ENCODE measurements around the gene ITGB6.

ITGB6 gene, protein sequence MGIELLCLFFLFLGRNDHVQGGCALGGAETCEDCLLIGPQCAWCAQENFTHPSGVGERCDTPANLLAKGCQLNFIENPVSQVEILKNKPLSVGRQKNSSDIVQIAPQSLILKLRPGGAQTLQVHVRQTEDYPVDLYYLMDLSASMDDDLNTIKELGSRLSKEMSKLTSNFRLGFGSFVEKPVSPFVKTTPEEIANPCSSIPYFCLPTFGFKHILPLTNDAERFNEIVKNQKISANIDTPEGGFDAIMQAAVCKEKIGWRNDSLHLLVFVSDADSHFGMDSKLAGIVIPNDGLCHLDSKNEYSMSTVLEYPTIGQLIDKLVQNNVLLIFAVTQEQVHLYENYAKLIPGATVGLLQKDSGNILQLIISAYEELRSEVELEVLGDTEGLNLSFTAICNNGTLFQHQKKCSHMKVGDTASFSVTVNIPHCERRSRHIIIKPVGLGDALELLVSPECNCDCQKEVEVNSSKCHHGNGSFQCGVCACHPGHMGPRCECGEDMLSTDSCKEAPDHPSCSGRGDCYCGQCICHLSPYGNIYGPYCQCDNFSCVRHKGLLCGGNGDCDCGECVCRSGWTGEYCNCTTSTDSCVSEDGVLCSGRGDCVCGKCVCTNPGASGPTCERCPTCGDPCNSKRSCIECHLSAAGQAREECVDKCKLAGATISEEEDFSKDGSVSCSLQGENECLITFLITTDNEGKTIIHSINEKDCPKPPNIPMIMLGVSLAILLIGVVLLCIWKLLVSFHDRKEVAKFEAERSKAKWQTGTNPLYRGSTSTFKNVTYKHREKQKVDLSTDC

DNA sequence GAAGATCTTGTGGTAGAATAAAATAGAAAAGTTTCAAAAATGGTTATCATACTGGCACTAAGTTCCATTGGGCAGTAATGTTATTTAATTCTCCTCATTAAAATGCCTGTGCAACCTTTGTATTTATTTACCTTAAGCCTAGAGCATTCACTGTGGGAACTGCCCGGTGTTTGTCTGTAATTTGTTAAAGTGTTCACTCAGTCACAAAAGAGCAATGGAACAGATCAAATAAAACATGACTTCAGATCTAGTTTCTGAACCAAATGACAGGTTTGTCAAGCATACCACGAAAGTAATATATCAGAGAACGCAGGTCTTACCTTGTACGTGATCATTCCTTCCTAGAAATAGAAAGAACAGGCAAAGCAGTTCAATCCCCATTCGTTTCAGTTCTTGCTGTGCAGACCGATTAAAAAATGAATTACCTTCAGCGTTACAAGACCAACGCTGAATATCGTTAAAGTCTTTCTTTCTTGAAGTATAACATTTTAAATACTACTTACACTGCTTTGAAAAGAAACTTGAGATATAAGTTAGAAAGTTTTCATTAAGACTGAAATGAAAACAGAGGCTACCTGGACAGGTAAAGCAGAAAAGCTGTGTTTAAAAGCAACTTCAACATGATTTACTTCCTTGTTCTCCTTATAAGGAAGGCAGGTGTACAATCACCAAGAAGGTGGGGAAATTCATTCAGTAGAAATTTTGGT is at the start of gene ITGB6:
TSS of gene ITGB6 (minus strand) at position 590 of the 707 bp plus-strand sequence. CDS start at position 381, 209 bp downstream.
- no peak for DNase-seq (ENCODE audit: low read depth)

DNA sequence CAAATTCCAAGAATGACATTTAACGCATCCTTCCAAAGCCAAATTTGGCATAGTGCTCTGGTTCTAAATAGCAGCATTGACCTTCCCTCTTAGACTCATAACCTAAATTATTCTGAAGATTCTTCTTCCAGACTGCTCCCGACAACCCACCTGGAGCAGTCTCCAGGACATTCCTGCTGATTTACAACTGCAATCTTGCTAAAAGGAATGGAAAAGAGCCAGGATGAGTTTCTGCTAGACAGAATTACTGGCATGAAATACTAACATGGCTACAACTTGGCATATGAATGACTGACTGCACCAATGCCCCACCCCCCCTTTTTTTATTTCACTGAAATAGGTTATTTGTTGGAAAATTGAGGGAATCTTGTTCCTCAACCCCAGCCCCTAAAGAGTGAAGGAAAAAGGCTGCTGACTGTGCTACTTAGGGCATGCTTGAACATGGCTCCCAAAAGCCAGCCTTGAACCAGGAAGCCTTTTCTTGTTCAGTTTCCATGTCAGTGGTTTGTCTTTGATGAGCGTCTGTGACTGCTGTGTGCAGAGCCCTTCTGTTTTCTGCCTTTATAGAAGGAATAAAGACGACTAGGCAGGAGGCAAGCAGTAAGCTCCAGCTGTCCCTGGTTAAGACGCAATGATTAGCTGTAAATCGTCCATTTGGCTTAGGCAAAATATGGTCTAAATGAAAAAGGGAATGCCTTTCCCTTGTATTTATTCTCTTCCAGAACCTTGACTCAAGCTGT is 47.4 kb upstream of the ITGB6 start:
- DNase-seq (ENCODE audit: low read depth), result no peak

DNA sequence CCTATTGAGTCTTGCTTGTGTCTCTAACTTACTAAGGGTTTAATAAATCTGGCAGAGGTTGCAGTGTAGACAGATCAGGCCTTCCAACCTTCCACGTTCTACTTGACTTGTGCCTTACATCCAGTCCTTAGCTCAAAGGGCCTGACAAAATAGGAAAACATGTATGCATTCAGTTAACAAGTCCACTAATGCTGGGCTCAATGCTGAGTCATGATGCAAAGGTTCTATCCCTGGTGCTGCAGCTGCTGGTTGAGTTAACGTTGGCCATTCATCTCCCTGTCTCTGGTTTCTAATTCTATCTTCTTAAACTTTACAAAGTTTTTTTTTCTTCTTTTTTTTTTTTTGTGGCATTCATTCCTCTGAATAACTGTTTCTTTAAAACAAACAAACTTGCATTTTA is 46.3 kb upstream of the ITGB6 start:
- DNase-seq (ENCODE audit: low read depth), result no peak

DNA sequence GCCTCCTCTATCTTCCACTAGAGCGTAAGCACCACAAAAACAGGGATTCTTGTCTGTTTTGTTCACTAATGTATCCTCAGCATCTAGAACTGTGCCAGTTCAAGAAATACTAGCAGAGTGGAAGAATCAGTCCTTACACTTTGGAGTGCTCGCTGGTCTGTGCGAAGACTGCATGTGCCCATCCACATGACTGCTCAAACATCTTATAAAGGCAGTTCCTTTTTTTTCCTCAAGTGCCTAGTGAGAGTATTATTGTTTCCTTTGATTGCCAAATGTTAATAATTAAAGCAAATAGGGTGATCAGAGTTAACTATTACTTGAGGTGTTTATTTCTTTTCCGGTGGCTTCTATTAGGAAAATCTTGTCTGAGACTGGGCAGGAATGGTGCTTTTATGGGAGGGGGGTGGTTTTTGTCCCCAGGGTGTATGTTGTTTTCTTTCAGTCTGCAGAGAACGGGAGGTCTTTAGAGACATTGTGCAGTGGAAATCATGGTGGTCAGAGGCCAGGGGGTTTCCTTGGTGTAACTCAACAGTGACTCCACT is 45.6 kb upstream of the ITGB6 start:
- no peak for DNase-seq (ENCODE audit: low read depth)

DNA sequence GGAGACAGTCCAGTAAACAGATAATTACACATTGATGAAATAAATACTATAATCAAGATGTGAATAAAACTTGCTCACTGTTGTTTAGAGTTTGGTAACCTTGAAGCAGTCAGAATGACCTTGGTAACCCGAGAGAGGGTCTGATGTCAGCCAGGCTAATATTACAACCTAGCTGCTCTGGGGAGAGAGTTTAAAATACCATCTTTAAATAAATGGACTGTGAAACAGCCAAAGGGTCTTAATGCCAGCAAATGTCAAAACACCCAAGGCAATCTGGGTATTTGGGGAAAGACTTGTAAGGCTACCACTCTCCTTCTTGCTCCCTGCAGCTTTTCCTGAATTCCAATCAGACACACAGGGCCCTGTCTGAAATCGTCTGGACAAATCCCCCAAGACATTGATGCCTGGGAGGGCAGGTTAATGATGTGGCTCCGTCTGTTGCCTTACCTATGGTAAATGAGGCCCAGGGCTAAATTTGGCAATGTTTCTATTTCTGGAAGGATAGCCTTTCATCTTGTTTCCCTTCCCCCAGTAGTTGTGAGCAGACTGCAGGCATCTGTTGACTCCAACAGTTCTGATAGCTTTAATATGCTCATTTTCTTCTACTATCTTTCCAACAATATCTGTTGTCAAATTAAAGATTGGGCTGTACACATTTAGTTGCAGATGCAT is 43.0 kb upstream of the ITGB6 start:
- no peak for DNase-seq (ENCODE audit: low read depth)

DNA sequence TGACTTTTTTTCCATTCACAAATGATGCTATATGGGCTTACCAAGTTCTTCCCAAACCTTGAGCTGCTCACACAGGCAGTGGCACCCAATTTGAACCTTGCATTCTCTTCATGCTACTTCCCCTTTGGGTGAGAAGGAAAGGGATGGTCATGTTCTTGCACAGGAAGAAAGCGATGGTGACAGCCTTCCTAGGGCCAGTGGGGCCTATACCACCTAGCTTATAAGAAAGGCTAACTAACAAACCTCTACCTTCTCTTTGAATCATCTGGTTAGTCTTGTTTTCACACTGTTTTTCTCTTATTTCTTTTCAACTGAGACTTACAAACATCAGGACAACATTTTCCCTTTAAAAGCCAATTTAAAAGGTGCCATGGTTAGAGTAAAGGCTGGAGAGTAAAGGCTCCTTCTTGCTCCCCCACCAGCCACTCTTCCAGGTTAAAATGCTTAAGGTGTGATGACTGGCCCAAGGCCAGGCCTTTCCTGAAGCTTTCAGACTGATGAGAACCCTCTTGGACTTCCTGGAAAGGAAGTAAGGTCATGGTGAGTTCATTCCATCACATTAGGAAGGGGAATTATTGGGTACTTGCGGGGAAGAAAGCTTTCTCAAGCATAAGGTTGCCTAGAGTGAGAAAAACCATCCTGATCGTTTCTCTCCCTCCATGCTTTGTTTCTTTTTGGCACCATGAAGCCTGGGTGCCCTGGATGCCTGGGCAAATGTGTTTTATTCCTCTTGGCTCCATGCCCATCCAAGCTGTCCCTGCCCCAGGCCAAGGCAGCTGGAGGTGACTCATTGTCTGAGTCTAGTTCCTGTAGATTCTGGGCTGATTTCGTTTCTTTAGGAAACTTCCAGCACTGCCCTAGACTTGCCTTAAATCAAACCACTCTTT is 41.4 kb upstream of the ITGB6 start:
- DNase-seq (ENCODE audit: low read depth), result no peak

DNA sequence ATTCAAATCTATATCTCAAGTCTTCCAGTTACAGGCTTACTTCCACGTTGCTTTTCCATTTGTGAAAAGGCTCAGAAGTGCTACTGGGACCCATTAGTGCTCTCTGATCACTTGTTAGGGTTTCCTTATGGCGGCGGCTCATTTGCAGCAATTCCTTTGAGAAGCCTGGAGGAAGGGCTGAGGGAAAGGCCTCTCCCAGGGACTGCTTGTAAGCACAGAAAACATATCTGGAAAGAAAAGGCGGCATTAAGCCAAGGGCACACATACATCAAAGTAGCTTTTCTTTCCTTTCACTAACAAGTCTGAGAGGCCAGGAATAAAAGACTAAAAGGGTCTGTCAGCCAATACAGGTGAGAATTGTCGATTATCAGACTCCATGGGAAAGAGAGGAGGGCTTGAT is 39.4 kb upstream of the ITGB6 start:
- DNase-seq (ENCODE audit: low read depth), result no peak

DNA sequence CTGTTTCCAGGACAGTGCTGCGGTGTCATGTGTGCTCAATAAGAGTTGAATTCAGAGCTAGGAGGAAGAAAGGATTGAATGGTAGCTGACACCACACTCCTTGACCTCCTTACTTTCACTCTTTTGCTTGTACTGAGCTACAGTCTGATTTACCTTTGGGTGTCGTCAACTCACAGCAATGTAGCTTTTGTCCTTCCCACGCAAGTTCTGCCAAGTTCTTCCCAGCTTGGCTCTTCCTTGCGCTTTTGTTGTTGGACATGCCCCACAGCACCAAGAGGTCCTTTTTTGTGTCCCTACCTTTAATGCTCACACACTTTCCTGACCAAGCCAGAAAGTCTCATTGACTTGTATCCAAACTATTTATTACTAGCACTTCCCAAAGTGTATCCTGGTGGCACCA is 38.3 kb upstream of the ITGB6 start:
- DNase-seq (ENCODE audit: low read depth), result no peak

DNA sequence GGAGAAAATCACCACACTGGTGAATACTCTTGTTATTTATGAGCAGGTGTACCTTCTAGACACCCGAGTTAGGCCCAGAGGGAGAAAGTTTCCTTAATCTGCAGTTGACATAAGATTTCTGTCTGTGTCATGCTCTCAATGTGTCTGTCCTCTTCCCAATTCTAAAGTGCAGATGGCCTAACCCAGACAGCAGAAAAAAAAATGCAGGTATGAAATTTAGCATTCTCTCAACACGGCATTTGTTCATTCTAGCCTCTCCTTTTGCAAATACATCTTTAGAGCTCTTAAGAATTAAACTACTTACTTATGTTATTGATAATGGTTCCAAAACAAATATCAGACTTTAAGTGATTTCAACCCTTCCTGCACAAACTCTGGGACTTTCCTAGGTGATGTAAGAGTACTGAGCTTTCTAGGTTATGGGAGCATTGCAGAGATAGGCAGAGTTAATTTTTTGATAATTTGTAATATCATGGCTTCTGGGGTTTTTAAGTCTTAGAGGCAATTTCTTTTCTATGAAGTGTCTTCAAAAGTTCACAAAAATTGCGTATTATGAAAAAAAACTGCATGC is 32.9 kb upstream of the ITGB6 start:
- no peak for DNase-seq (ENCODE audit: low read depth)

DNA sequence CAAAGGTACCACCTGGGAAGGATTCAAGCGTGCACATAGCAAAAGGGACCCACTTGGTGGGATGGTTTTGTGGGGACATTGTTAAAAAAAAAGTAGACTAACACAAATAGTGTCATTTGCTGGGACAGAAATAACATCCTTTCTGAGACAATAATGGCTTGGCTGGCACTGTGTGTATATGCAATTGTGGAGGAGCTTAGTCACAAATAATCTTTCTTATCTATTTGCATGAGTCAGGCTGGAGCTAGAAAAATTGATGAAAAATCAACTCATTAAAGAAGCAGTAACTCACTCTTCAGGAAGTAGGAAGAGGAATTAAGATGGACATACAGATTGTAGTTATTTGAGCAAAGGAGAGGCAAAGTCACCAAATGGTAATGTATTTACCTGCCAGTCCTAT is 29.5 kb upstream of the ITGB6 start:
- DNase-seq (ENCODE audit: low read depth), result no peak

DNA sequence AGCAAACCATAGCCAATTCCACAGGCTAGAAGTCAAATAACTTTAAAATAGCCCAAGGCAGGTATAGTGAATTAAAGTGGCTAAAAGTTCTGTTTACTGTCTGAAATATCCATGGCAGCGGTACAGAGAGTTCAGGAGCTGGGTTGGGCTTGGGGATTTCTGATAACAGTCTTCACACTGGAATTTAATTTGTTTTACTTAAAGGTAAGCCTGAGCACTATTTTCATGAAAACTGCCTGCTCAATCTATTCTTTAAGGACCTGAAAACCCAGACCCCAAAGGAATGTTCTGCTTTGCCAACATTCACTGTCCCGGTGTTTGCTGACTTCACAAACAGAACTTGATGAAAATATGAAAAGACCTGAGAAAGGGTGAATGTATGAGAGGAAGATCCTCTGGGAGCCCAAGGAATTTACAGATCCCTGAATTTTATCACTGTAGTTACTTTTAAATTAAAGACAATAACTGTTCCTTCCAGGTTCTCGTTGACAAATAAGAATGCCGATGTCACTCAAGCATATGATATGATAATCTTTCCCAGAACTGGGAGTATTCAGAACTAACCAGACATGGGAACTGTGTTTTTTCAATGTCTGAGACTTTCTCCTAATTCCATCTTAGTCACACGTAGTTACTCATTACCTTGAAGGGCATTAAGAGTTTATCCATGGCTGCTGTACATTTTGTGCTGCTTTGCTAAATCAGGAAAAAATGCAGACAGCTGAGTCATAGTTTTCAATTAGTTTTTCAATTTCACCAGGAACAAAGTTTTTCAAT is 28.3 kb upstream of the ITGB6 start:
- DNase-seq (ENCODE audit: low read depth), result no peak

DNA sequence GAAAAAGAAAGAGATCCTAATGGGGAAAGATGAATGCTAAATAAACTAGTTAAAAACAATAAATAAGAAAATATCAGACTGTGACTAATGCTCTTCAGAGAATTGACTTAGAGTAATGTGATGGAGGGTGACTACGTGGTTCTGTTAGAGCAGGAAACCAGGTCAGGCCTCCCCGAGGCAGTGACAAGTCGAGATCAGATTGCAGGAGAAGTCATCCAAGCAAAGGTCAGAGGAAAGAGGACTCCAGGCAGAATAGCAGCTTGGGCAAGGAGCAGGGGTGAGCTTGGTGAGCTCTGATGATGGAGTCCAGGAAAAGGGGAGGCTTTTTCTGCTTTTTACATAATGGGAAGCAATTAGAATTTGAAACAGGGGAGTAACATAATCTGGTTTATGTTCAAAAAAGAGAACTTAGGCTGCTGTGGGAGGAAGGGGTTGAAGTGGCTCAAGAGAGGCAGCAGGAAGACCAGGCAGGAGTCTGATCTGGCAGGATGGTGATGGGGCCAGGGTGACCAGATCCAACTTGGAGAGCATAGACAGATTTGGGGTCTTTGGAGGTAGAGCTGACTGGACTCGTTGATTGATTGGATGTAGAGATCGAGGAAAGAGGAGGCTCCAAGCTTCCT is 27.3 kb upstream of the ITGB6 start:
- no peak for DNase-seq (ENCODE audit: low read depth)

DNA sequence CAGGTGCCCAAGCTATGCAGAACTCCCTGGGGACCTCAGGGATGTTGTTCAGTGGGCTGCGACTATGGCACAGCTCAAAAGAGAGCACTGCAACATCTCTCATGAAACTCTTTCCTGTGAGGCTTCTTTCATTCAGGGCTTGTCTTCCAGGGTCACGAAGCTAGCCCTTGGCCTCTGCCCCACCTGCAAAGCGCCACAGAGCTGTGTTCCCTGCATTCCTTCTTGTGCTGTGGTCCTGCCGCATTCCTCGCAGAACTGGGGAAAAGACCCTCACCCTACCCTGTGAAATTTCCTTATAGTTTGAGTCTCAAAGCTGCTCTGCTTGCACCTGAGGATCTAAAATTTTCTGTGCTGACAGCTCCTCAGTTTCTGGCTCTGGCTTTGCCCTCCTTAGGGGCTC is 26.3 kb upstream of the ITGB6 start:
- no peak for DNase-seq (ENCODE audit: low read depth)

DNA sequence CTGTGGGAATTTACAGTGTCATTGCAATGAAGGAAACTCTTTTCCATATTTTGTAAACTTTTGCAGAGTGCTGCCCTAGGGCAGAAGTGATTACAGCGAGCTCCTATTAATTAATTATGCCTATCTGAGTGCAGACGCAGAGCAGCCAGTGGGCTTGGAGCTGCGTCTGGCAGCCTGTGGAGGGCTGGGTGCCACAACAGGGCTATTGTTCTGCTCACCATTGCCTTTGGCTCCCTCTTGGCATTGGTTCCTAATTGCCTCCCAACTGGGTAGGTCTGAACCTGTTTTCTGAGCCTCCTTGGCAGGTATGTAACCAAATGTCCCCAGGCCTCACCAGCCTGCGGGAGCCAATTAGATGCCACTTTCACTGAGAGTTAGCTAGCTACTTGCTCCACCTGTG is 25.6 kb upstream of the ITGB6 start:
- no peak for DNase-seq (ENCODE audit: low read depth)

DNA sequence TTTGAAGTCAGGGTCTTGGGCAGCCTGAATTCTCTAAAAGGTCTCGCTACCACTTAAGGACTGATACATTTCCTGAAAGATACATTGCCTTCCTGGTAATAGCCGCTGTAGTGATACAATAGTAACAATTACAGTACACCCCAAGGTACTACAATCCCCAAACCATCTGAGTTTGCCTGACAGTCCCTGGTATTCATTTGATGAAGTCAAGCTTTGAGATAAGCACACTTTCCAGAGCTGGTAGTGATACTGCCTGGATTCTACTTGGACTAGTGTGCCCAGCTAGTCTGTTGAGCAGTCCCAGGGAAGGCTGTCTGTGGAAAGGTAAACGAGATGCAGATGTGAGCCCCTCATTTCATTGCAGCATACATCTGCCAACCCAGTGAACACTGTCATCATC is 24.4 kb upstream of the ITGB6 start:
- DNase-seq (ENCODE audit: low read depth), result no peak

DNA sequence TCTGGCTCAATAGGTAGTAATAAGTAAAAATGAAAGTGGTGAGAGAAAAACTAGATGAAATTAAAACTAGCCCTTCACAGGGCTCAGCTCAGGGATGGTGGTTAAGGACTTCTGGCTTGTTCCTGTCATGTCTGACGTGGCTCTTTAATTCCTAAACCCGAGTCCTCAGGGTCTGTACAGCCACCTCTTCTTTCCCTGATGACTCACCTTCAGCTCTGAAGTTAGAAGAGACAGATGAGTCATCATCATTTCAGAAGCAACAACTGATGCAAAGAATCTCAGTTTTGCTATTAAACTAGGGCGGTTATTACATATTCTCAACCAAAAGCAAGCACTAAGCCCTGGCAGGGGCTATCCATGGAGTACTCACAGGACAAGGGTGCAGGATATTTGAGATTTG is 24.0 kb upstream of the ITGB6 start:
- DNase-seq (ENCODE audit: low read depth), result no peak

DNA sequence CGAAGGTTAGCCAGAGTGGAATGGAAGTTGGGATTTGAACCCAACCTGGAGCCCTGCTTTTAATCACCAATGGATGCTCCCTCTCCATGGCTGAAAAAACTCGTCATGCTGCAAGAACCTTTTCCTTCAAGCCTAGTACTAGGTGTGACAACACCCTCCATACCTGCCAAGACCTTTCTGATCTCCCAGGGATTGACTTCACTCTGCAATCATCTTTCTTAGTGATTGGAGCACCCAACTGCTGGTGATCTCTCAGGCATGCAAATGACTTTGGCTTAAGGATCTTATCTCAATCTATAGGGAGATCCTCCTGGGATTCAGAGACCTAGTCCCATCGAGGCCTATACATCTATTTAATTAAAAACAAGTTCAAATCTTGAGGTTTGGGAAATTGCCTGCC is 23.5 kb upstream of the ITGB6 start:
- no peak for DNase-seq (ENCODE audit: low read depth)

DNA sequence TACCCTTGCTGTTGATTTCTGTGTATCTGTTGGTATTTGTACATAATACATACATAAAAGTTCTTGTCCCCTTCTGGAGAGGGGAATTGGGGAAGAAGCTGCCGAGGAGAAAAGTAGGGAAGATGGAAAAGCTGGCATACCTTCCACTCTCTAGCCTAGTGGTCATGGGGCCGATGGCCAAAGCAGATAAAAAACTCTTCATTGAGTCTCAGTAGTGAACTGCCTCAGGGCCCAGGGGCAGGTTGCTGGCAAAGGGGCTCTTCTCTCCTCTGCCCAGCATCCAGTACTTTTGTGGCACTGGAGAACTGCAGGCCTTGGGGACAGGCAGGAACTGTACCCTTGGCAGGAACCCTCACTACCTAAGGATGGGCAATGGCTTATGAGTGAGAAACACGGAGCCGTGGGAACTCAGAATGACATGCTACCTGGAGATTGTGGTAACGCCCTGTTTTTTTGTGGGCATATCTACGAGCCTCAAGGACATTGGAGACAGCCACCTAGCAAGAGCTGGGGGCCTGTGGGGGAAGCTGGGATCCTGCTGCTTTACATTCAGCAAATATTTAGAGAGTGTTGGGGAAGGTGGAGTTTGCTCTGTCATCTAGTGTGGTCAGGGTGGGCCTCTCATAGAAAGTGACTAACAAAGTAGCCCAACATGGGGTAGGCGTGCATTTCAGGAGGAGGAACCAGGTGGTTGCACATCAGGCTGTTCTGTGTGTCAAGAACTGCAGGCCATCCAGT is 22.6 kb upstream of the ITGB6 start:
- DNase-seq (ENCODE audit: low read depth), result no peak
